ENCODE data around the gene NAA50.

Gene NAA50

DNA sequence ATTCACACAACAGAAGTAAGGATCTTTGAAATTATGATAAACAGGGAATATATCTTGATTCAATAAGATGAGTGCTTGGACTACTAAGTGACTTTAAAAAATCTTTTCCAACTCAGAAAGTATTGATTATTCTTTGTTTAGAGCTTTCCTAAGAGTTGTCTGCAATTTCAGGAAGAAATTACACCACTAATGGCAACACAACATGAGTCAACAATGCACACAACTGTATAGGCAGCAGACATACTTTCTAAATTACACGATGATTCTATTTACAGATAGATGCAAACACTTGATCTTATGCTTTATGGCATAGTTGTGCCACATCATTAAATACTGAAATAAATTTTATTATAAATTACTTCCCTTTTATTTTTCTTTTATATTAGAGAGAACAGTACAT lies 4.4 kb downstream of the NAA50 start:
- DNase-seq = no peak

DNA sequence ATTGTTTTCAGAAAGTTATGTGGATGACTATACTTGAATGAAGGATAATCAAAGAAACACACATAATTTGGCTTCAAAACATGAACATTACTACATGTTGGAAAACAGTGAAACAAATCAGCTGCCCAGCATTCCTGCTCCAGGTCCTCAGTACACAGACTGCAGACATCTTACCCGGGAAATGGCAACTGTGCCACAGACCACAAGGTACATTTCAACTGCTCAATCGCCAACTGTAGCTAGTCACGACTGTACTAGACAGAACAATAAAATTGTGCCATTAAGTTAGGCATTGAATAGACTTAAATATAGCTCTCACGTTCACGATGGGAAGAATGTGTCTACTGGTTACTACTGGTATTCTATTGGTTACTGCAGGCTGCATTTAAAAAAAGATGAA lies 5.0 kb downstream of the NAA50 start:
- no peak for DNase-seq

DNA sequence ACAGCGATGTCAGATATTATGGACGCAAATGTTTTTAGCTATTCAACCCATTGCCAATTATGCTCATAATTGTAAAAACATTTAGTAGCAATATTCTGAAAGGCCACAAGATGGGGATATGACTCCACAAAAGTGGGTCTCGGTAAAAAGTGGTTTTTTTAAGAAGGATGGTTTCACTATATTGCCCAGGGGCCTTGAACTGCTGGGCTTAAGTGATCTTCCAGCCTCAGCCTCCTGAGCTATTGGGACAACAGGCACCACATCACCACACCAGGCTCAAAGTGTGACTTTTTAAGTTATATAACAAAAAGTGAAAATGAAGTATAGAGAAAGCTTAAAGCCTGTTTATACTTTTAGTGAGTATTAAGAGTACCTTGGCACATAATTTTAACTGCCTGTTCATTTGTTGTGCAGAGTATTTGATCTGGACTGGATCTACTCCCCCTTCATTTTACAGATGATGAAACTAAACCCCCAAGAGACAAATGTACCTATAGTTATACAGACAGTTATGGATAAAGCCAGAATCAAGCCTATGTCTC lies 9.4 kb downstream of the NAA50 start:
- peak; percentile 64 for DNase-seq

DNA sequence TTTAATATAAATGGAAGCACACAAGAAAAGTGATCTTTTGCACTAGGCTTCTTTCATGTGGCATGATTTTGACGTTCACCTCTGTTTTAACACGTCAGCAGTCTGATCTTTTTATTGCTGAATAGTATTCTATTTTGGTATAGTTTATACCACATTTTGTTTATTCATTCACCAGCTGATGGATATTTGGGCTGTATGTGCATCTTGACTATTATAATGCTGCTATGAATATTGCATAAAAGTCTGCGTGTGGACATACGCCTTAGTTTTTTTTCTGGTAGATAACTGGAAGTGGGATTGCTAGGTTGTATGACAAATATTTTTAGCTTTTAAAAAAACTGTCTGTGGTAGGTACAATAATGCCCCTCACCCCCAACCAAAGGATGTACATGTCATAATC lies 14.4 kb downstream of the NAA50 start:
- DNase-seq = no peak

DNA sequence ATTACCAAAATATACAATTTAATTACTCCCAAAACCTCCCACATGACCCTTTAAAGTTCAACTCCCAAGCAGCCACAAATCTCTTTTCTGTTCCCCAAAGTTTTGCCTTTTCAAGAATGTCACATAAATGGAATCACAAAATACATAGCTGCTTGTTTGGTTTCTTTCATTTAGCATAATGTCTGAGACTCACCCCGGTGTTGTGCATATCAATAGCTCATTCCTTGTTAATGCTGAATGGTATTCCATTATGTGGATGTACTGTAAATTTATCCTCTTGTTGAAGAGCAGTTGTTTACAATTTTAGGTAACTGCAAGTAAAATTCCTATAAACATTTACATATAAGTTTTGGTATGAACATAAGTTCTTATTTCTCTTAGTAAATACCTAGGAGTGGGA lies 15.5 kb downstream of the NAA50 start:
- no peak for DNase-seq

DNA sequence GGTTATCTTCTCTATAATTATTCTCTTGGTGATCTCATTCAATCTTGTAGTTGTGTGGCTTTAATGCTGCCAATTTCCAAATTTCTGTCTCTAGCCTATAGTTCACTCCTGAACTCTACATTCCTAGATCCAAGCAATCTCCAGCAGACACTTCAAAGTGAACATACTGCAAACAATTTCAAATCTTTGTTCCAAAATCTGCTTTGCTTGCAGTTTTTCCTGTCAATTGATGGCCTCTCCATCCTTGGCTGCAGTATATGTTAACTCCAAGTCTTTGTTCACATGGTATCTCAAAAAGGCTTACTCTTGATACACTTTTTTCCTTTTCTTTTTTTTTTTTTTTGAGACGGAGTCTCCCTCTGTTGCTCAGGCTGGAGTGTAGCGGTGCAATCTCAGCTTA lies 17.4 kb downstream of the NAA50 start:
- no peak for DNase-seq

DNA sequence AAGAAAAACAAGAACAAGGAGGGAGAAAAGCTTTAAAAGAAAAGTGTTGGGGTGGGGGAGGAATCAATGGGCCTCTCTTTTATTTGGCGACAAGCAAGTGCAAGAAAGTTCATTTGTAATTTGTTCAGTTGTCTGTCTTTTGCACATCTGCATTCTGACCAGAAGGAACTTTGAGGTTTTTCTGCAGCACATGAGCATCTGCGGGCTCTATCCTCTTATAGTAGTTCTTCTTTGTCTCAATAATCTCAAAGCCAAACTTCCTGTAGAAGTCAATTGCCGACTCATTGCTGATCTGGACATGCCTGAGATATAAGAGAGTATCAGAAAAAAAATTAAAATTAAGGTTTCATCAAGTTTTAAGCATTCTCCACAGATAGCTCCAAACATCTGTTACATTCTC lies 24.4 kb downstream of the NAA50 start:
- DNase-seq = no peak

DNA sequence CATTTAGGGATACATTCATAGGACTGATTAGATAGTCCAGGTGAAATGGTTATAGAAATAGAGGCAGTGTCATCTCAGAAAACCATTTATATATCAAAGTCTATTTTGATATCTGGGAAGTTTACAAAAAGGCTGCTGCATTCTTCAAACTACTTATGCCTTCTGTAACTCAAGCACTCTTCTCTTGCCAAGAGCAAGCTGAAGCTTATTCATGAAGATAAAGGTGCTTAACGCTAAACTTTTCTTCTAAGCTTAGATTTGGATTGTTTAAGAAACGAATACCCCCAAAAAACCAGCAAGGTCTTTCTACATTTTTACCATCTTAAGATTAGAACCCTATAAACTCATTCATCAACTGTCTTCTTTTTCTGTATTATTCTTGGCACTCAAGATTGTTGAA lies 26.3 kb downstream of the NAA50 start:
- DNase-seq = no peak

DNA sequence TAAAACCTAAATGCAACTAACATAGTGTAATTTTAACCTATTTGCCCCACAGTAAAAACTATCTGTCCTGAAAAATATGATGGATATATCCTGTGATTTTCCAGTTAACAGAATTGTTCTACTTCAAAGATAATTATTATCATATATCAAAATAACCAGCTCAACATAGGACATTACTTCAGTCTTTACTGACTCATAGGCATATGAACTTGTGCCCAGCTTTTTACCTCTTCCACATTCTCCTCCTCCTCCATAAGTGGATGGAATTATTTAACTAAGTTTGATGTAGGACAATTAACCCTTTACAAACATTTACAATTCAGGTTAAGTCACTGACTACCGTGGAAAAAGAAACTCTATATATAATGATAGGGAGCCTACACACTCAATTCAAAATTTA lies 26.8 kb downstream of the NAA50 start:
- DNase-seq = no peak

DNA sequence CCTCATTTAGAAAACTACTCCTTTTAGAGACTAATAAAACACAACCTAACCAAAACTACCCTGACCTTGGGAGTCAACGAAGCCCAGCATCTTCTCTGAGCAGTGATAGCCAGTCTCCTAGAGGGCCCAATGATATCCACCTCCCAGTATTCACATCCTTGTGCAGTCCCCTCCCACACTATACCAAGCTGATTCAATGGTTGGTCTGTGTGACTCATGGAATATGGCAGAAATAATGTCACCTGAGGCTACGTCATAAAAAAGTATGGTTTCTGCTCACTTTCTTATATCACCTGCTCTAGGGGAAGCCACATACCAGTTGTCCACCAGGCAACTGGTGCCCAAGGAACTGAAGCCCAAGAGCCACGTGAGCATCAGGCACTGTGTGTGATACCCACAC lies 28.2 kb downstream of the NAA50 start:
- no peak for DNase-seq

DNA sequence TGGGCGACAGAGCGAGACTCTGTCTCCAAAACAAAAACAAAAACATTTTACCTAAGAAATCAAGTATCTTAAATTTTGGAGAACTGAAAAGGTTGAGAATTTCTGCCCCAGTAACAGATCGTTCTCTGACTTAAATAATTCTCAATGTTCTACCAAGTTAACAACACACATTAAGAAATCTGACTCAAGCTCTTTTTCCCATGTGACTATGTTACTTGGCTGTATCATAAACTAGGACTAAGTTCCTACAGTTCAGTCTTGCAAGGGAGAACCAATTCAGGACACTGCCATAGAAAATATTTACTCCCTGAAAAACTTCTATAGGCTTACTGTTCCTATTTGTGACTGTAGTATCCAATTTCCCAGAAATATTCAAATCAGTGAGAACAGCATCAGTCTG lies 28.7 kb downstream of the NAA50 start:
- no peak for DNase-seq

DNA sequence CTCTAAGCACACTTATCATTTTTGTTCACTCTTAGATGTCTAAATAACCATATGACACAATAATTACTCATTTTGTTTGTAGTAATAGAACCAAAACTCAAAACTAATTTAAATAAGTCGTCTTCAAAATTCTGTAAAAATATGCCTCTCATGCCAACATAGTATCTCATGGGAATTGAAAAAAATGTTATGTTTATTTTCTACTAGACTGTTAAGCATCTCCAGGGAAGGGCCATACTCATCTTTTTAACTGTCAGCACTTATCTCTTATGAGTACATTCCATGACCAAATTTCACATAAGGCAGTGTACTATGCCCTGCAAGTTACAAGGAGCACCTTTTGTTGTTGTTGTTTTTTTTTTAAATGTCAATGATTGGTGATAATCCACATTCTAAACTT lies 31.3 kb downstream of the NAA50 start:
- no peak for DNase-seq

DNA sequence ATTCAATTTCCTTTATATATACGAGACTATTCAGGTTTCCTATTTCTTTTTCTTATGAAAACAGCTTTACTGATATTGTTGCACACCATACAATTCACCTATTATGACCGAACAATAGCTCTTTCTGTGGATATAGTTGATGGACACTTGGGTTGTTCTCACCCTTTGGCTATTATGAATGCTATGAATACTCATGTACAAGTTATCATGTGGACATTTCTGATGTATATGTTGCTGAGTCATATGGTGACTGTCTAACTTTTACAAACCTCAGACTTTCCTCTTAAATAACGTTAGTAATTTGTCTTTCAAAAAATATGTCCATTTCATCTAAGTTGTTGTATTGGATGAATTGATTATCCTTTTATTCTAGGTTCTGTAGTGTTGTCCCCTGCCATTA lies 33.9 kb downstream of the NAA50 start:
- no peak for DNase-seq

DNA sequence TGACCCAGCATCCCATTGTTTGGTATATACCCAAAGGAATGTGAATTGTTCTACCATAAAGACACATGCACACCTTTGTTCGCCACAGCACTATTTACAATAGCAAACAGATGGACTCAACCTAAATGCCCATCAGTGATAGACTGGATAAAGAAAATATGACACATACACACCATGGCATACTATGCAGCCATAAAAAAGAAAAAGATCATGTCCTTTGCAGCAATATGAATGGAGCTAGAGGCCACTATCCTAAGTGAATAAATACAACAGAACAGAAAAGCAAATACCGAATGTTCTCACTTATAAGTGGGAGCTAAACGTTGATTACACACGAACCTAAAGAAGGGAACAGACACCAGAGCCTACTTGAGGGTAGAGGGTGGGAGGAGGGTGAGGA lies 38.2 kb downstream of the NAA50 start:
- DNase-seq = no peak

DNA sequence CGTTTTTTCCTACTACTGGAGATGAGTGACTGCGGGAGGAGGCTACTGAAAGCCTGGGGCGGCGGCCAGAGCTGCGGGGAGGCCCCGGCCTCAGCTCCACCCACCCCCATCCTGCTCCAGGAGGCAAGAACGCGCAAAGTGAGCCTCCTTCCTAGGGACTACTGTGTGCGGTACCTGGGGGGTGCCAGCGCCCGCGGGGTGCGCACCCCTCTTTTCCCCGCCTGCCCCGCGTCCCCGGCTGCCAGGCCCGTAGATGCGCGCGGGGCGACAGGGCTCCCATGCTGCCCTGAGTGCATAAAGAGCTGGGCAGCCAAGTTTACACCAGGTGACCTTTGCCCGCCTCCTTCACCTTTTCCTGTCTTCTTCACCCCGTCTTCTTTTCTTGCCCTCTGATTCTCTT lies 47.1 kb downstream of the NAA50 start:
- peak; percentile 42 for DNase-seq

DNA sequence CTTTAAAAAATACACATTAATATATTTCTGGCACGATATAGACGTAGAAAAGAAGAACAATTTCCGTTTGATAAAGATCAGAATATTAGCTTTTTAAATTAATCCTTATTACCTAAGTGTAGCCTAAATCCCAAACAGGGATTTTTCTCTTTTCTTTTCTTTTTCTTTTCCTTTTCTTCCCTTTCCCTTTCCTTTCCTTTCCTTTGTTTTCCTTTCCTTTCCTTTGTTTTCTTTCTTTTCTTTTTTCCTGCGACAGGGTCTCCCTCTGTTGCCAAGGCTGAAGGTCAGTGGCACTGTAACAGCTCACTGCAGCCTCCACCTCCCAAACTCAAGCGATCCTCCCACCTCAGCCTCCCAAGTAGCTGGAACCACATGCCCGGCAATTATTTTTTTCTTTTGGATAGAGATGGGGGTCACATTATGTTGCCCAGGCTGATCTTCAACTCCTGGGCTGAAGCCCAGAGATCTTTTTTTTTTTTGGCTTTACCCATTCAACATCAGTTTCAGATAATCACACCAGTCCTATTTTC lies 47.8 kb downstream of the NAA50 start:
- no peak for DNase-seq

DNA sequence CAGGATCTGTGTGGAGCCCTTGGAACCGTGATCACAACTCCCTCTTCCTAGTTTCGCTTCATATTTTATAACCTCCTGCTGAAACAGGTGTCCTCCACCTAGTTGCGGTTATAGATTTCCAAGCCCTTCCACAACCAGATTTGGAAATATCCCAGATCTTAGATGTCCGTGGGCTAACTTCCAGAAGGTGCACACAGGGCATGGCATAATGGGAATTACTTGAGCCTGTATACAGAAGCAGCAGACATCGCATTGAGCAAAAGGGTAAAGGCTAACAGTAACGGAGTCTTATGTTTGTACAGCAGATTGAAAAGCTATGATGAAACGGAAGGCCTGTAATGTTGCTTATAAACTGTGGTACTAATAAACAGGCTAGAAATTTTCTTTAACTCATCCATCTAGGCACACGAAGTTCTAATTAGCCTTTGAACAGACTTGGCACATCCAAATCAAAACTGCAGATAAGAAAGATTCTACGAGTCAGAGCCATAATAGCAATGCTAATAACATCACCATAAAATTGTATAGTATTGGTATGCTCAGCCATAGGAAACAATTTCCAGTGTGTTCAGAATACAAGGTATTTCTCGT lies 48.5 kb downstream of the NAA50 start:
- DNase-seq = peak; percentile 34

DNA sequence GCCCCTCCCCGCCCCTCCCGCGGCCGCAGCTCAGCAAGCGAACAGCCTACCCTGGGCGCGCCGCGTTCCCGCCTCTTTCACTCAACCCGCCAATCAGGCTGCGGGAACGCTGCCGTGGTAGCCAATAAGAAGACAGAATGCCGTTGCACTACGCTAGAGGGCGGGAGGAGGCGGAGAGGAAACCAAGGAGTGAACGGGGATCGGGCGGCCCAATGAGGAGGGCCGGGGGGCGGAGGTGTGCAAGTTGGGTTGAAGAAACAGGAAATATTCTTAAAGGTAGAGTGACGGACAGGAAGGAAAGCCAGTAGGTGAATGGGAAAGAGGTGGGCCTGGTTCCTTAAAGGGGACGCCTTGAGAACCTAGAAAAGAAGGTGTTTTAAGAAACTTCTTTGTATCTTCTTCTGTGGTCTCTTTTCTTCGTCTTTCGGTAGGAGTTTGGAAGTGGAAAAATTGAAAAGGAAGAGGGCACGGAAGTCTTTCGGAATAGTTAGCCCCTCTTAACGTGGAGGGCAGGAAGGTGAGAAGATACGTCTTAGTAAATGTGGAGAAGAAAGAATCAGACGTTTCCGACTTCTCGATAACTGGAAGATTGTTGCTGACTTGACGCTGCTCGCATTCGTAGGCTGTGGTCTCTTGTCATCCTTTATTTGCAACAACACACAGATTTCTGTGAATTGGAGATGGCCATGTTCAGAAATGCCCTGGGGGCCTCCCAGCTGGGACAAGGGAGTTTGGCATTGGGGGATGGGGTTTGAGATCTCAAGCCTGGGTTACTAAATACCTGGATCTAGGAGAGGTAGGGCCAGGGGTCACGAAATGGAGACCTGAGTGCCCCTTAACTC lies 49.2 kb downstream of the NAA50 start:
- peak; percentile 98 for DNase-seq

DNA sequence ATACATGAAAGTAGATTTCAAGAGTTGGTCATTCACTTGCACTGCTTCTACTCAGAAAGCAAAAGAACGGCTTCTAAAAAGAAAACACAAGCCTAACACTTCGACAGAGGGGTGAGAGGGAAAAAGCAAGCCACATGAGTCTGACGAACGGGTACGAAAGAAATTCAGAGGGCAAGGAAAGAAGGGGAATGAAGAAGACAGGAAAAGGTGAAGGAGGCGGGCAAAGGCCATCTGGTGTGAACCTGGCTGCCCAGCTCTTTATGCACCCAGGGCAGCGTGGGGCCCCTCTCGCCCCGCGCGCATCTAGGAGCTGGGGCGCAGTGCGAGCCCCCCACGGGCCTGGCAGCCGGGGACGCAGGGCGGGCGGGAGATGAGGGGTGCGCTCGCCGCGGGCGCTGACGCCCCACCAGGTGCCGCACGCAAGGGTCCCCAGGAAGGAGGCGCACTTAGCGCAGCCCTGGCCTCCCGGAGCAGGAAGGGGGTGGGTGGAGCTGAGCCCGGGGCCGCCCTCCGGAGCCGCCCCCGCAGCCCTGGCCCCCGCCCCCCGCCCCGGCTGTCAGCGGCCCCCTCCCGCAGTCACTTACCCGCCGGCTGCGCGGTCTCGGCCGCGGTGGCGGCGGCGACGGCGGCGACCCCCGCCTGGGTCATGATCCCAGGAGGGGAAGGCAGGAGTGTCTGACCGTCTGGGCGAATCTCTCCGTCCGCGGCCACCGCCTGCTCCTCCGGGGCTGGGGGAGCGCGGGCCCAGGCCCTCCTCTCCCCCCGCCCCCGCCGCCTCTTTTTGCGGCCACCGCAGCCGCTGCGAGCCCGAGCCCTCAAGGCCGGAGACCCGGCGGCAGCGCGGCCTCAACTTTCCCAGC lies 50.0 kb downstream of the NAA50 start, which contains the start of gene USF3:
Gene USF3 (minus strand): TSS at position 857 of the 860 bp plus-strand sequence. CDS start 21,764 bp downstream, outside the sequence.
- peak; percentile 74 for DNase-seq

DNA sequence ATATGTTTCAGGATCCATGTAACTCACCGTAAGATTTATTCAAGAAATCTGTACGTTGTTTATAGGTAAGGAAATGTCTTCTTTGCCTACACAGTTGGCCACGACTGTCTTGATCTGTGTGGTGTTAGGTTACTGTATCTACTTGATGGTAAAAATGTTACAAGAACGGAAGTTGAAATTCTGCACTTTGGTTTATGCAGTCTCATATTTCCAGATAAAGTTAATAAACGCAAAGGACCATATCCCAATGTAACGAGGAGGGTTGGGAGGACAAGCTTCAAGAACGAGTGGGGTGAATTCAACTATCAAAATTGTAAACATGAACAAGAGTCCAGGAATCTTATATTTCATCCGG lies 50.6 kb downstream of the NAA50 start:
- no peak for DNase-seq

DNA sequence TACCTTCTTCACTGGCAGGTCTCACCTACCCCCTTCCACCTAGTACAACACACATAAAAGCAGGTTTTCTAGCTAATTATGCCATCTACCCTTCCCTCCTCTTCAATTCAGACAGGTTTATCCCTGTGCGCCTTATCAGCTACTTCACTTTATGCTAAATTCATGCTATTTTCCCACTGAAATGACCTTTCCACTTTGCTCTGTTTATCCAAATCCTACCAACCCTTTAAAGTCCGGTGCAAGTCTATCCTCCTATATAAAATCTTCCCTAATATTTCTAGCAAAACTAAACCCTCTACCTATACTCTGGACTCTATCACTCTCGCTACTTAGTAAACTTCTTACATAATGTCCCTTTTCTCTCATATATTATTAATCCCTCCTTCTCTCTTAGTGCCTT lies 55.6 kb downstream of the NAA50 start:
- no peak for DNase-seq

DNA sequence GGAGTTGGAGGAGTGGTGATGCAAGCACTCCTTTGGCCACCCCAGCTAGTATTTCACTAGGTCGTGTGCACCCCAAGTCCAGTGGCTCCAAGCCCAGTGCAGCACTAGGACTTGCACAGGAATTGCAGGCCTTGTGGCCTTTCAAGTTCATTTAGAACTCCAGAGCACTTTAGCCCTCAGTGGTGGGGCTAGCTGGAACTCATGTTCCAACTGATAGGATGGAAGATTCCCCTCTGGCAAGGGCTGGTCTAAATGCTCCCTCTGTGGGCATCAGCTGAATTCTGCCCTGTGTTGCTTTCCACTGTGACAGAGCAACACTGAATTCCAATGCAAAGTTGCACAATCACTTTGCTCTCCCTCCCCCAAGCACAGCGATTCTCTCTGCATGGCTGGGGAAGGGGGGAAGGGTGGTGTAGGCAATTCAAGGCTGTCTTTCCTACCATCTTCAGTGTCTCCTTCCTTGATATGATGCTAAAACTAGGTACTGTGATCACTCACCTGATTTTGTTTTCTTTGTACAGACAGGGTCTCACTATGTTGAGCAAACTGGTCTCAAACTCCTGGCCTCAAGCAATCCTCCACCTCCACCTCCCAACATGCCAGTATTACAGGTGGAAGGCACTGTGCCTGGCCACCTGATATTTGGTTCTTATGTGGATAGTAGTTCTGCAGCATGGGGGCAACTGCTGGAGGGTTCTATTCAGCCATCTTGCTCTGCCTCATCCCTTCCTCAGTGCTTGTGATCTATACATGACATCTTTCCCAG lies 59.9 kb downstream of the NAA50 start:
- DNase-seq = no peak

DNA sequence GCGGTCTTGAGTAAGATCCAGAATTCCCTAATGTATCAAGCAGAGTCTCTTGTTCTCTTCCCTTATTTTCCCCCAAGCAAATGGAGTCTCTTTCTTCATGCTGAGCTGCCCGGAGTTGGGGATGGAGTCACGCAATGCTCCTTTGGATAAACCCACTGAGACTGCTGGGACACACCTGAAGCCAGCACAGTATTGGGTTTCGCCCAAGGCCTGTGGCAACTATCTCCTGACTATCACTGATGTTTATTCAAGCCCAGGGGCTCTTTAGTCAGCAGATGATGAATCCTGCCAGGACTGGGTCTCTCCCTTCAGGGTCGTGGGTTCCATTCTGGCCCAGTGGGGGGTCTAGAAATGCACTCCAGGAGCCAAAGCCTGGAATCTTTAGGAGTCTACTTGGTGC lies 60.9 kb downstream of the NAA50 start:
- peak; percentile 33 for DNase-seq
